Fibroblast of lung (primary cell): ENCODE measurements around the gene TNRC18.

ENCODE experiments used
- EZH2 ChIP-seq: IDR thresholded peaks from 2 replicates; pipeline ENCODE4 v1.5.1; 2012; ENCODE audit warnings: low read length, control low read depth, mild to moderate bottlenecking; ENCODE audit errors: missing control alignments
- TF ChIP-seq, protein P1 (sequence below), 2 donors: IDR thresholded peaks in 1 of 2; conservative IDR thresholded peaks in 1 of 2; 1 replicate in 1 of 2; 2 replicates in 1 of 2; pipeline ENCODE4 v1.5.1; 2011 to 2012; ENCODE audit warnings: low read length in 2 of 2, control low read depth in 1 of 2, inconsistent platforms in 1 of 2, low read depth in 1 of 2, mild to moderate bottlenecking in 1 of 2

DNA sequence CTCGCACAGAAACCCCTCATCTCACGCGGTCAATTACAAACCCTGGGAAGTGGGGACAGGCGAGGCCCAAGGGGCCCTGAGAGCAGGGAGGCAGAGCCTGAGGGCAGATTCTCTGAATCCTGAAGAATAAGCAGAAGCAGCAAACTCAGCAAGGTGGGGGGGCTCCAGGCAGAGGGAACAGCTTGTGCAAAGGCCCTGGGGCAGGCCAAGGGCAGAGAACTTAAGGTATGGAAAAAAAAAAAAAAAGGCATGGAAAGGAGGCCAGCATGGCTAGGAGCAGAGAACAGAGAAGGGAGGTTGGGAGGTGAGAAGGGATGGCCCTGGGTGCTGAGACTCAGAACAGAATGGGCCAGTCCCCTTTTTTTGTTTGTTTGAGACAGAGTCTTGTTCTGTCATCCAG is 32.8 kb upstream of the TNRC18 start:
- TF ChIP-seq, protein P1, sequence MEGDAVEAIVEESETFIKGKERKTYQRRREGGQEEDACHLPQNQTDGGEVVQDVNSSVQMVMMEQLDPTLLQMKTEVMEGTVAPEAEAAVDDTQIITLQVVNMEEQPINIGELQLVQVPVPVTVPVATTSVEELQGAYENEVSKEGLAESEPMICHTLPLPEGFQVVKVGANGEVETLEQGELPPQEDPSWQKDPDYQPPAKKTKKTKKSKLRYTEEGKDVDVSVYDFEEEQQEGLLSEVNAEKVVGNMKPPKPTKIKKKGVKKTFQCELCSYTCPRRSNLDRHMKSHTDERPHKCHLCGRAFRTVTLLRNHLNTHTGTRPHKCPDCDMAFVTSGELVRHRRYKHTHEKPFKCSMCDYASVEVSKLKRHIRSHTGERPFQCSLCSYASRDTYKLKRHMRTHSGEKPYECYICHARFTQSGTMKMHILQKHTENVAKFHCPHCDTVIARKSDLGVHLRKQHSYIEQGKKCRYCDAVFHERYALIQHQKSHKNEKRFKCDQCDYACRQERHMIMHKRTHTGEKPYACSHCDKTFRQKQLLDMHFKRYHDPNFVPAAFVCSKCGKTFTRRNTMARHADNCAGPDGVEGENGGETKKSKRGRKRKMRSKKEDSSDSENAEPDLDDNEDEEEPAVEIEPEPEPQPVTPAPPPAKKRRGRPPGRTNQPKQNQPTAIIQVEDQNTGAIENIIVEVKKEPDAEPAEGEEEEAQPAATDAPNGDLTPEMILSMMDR (conservative IDR thresholded peaks at IDR 0.05 in 1 of 2, IDR thresholded peaks at IDR 0.05 in 1 of 2; ENCODE audit: low read depth in 1 of 2, low read length in 2 of 2): no peak
- TF ChIP-seq EZH2: no peak
